ENCODE measurements around the gene DCUN1D5. TPM values are rescaled to one million over a fixed set of nuclear protein-coding genes. Genes with fewer than 3 reads are reported as not detected.

The DCUN1D5 gene
- total RNA-seq, 1 experiment from 2014 or later, result 68.3 TPM

- H3K36me3 ChIP-seq (ENCODE audit: control insufficient read depth, insufficient read depth, low read length), result no peaks in the 10 kb centered on the region
- in situ Hi-C loops (cut with HindIII; ENCODE audit: low pct_unique_long_range_greater_than_20kb, low sequenced_read_pairs), result no loop called here
- POLR2A ChIA-PET, result no interaction called here
Observed at GRCh38 chr11:103013421-103013820, 78.5 kb downstream of the DCUN1D5 start.

More at GRCh38 chr11:103013421-103013820, 78.5 kb downstream of the DCUN1D5 start:
- no peak overlapping the region for H3K27ac ChIP-seq (ENCODE audit: low read length)
- intact Hi-C loops (cut with micrococcal nuclease; ENCODE audit: unreplicated experiment), result no loop called here
- no peaks in the 10 kb centered on the region for H3K4me1 ChIP-seq (ENCODE audit: control insufficient read depth, insufficient read depth, low read length)
- peaks cover 13% of the 10 kb centered on the region for H3K27me3 ChIP-seq (ENCODE audit: control insufficient read depth, insufficient read depth, low read length)
- H3K9me3 ChIP-seq (ENCODE audit: control insufficient read depth, insufficient read depth, low read depth, low read length), result no peaks in the 10 kb centered on the region
- DNase-seq (ENCODE audit: low read depth, low spot score) (no peak), ATAC-seq (no peak)
- H3K4me3 ChIP-seq (ENCODE audit: low read depth in 2 of 2, low read length in 2 of 2), result no peak overlapping the region
- CTCF ChIA-PET, result no interaction called here
- BruUV-seq (replicated peaks), result no TSS peak
- TF ChIP-seq CTCF (IDR thresholded peaks at IDR 0.05), result no peak
- no peak for TF ChIP-seq SIN3A (IDR thresholded peaks at IDR 0.05; ENCODE audit: borderline replicate concordance, insufficient read depth, low read depth, low read length)
- no peak for TF ChIP-seq REST (IDR thresholded peaks at IDR 0.05; ENCODE audit: insufficient read depth in 1 of 2, low read depth in 2 of 2, low read length in 1 of 2)
- no peak for TF ChIP-seq TCF7L2 (IDR thresholded peaks at IDR 0.05; ENCODE audit: low read depth, low read length)

Other genes starting within 250 kb of the DCUN1D5 start
- not detected for gene MMP3, start 248.6 kb downstream of the DCUN1D5 start, total RNA-seq (2021; ENCODE audit: unreplicated experiment)
- not detected for gene MMP12, start 217.2 kb downstream of the DCUN1D5 start, total RNA-seq (2021; ENCODE audit: unreplicated experiment)
- gene MMP13, start 136.4 kb downstream of the DCUN1D5 start, total RNA-seq (2021; ENCODE audit: unreplicated experiment), result 0.15 TPM
- 12.4 TPM for gene DYNC2H1, start 17.3 kb upstream of the DCUN1D5 start, total RNA-seq (2021; ENCODE audit: unreplicated experiment)

All from Panc1 (cell line).